ENCODE data around the gene C6orf163. TPM values are rescaled to one million over a fixed set of nuclear protein-coding genes. Genes with fewer than 3 reads are reported as not detected.

The C6orf163 gene
- total RNA-seq, 4 donors from 2014 or later: 7.0 to 8.6 TPM; not detected in 2

- H3K36me3 ChIP-seq: no peaks in the 10 kb centered on the region
- H3K27me3 ChIP-seq: no peaks in the 10 kb centered on the region
- H3K27ac ChIP-seq: no peak overlapping the region
- no peak overlapping the region for H3K4me3 ChIP-seq
- no peaks in the 10 kb centered on the region for H3K9me3 ChIP-seq
- intact Hi-C loops (cut with DNase I; ENCODE audit: low total_unique reads): no loop called here
- H3K4me1 ChIP-seq: no peaks in the 10 kb centered on the region
- TF ChIP-seq CTCF (IDR thresholded peaks at IDR 0.05) (no peak), POLR2A (IDR thresholded peaks at IDR 0.05) (no peak)
- no peak for DNase-seq
Measured at GRCh38 chr6:87366899-87367298, 22.3 kb downstream of the C6orf163 start.

GRCh38 chr6:87373377-87373776 is 28.8 kb downstream of the C6orf163 start:
- intact Hi-C loops (cut with DNase I; ENCODE audit: low total_unique reads): no loop called here
- TF ChIP-seq CTCF (IDR thresholded peaks at IDR 0.05) (no peak), POLR2A (IDR thresholded peaks at IDR 0.05) (no peak)
- no peaks in the 10 kb centered on the region for H3K27me3 ChIP-seq
- H3K9me3 ChIP-seq: no peaks in the 10 kb centered on the region
- no peak for DNase-seq
- no peaks in the 10 kb centered on the region for H3K4me1 ChIP-seq
- H3K27ac ChIP-seq: no peak overlapping the region
- no peak overlapping the region for H3K4me3 ChIP-seq
- H3K36me3 ChIP-seq: no peaks in the 10 kb centered on the region

- Histone ChIP-seq H3K27ac (no peak overlapping the region), H3K36me3 (no peaks in the 10 kb centered on the region), H3K27me3 (no peaks in the 10 kb centered on the region), H3K4me3 (no peak overlapping the region), H3K9me3 (no peaks in the 10 kb centered on the region), H3K4me1 (no peaks in the 10 kb centered on the region)
- DNase-seq: no peak
- intact Hi-C loops (cut with DNase I; ENCODE audit: low total_unique reads): no loop called here
- no peak for TF ChIP-seq POLR2A (IDR thresholded peaks at IDR 0.05)
Measured at GRCh38 chr6:87375315-87375714, 30.7 kb downstream of the C6orf163 start.

GRCh38 chr6:87376643-87377042 is 32.0 kb downstream of the C6orf163 start:
- intact Hi-C loops (cut with DNase I; ENCODE audit: low total_unique reads): no loop called here
- no peaks in the 10 kb centered on the region for H3K36me3 ChIP-seq
- H3K9me3 ChIP-seq: no peaks in the 10 kb centered on the region
- no peak for DNase-seq
- no peak overlapping the region for H3K4me3 ChIP-seq
- no peaks in the 10 kb centered on the region for H3K27me3 ChIP-seq
- no peaks in the 10 kb centered on the region for H3K4me1 ChIP-seq
- TF ChIP-seq CTCF (IDR thresholded peaks at IDR 0.05) (no peak), POLR2A (IDR thresholded peaks at IDR 0.05) (no peak)
- no peak overlapping the region for H3K27ac ChIP-seq

GRCh38 chr6:87378947-87379346 is 34.3 kb downstream of the C6orf163 start:
- Histone ChIP-seq H3K4me1 (no peaks in the 10 kb centered on the region), H3K9me3 (no peaks in the 10 kb centered on the region), H3K36me3 (no peaks in the 10 kb centered on the region), H3K4me3 (no peak overlapping the region), H3K27me3 (no peaks in the 10 kb centered on the region), H3K27ac (no peak overlapping the region)
- no peak for DNase-seq
- no peak for TF ChIP-seq POLR2A (IDR thresholded peaks at IDR 0.05)
- TF ChIP-seq CTCF (IDR thresholded peaks at IDR 0.05): no peak
- intact Hi-C loops (cut with DNase I; ENCODE audit: low total_unique reads): no loop called here

- Histone ChIP-seq H3K4me3 (no peak overlapping the region), H3K9me3 (no peaks in the 10 kb centered on the region), H3K27me3 (no peaks in the 10 kb centered on the region), H3K27ac (no peak overlapping the region), H3K4me1 (no peaks in the 10 kb centered on the region), H3K36me3 (no peaks in the 10 kb centered on the region)
- TF ChIP-seq CTCF (IDR thresholded peaks at IDR 0.05) (no peak), POLR2A (IDR thresholded peaks at IDR 0.05) (no peak)
- DNase-seq: no peak
- intact Hi-C loops (cut with DNase I; ENCODE audit: low total_unique reads): no loop called here
Measured at GRCh38 chr6:87382861-87383260, 38.2 kb downstream of the C6orf163 start.
